DND-41 (cell line): ENCODE measurements around the gene PGBD4.

Experiments
- EZH2 ChIP-seq: IDR thresholded peaks from 3 replicates; pipeline ENCODE4 v1.6.1; 2012; ENCODE audit warnings: borderline replicate concordance, low read depth, mild to moderate bottlenecking, moderate library complexity, low read length, inconsistent platforms; ENCODE audit not compliant: severe bottlenecking
- TF ChIP-seq, protein P1 (sequence below): IDR thresholded peaks from 2 replicates; pipeline ENCODE4 v1.5.1; 2012; ENCODE audit warnings: borderline replicate concordance, low read length, moderate library complexity, mild to moderate bottlenecking; ENCODE audit not compliant: poor library complexity, severe bottlenecking; ENCODE audit errors: extremely low read depth

- TF ChIP-seq, protein P1, sequence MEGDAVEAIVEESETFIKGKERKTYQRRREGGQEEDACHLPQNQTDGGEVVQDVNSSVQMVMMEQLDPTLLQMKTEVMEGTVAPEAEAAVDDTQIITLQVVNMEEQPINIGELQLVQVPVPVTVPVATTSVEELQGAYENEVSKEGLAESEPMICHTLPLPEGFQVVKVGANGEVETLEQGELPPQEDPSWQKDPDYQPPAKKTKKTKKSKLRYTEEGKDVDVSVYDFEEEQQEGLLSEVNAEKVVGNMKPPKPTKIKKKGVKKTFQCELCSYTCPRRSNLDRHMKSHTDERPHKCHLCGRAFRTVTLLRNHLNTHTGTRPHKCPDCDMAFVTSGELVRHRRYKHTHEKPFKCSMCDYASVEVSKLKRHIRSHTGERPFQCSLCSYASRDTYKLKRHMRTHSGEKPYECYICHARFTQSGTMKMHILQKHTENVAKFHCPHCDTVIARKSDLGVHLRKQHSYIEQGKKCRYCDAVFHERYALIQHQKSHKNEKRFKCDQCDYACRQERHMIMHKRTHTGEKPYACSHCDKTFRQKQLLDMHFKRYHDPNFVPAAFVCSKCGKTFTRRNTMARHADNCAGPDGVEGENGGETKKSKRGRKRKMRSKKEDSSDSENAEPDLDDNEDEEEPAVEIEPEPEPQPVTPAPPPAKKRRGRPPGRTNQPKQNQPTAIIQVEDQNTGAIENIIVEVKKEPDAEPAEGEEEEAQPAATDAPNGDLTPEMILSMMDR, result no peak
- no peak for TF ChIP-seq EZH2
Observed at GRCh38 chr15:34111488-34111887, 9.6 kb downstream of the PGBD4 start.
